SJSA1 (cell line): ENCODE results near the gene AKR7A2. TPM values are rescaled to one million over a fixed set of nuclear protein-coding genes. Genes with fewer than 3 reads are reported as not detected.

Experiments
- DNase-seq, 2 experiments: peaks; one replicate each; pipeline ENCODE4 v3.0.0-alpha.2; 2015 to 2020; ENCODE audit warnings: low spot score in 2 of 2, low read depth in 1 of 2
- H3K27ac ChIP-seq: fragments of 250-450 bp; sonication (Bioruptor Pico); 2 replicates; pipeline ENCODE4 v1.5.1; 2020; ENCODE audit warnings: mild to moderate bottlenecking, moderate library complexity
- H3K27me3 ChIP-seq: fragments of 250-450 bp; sonication (Bioruptor Pico); replicated peaks from 2 replicates; pipeline ENCODE4 v1.5.1; 2020; ENCODE audit warnings: mild to moderate bottlenecking, moderate library complexity
- H3K36me3 ChIP-seq: fragments of 250-450 bp; sonication (Bioruptor Pico); 2 replicates; pipeline ENCODE4 v1.5.1; 2020; ENCODE audit warnings: mild to moderate bottlenecking
- H3K4me1 ChIP-seq: fragments of 250-450 bp; sonication (Bioruptor Pico); replicated peaks from 2 replicates; pipeline ENCODE4 v1.6.1; 2021; ENCODE audit warnings: mild to moderate bottlenecking
- H3K4me3 ChIP-seq: fragments of 250-450 bp; sonication (Bioruptor Pico); 2 replicates; pipeline ENCODE4 v1.5.1; 2020; ENCODE audit warnings: mild to moderate bottlenecking
- H3K9me3 ChIP-seq: fragments of 250-450 bp; sonication (Bioruptor Pico); replicated peaks from 2 replicates; pipeline ENCODE4 v1.5.1; 2020; ENCODE audit warnings: mild to moderate bottlenecking
- total RNA-seq: library from RNA; depleted of rRNA; stranded (reverse); fragments of >200 nt; shearing (Covaris generic); gene quantifications from 2 replicates; pipeline ENCODE4 v1.2.3, GENCODE V29; 2014

AKR7A2 gene
- total RNA-seq, 1 experiment from 2014 or later = 94.5 TPM

DNA sequence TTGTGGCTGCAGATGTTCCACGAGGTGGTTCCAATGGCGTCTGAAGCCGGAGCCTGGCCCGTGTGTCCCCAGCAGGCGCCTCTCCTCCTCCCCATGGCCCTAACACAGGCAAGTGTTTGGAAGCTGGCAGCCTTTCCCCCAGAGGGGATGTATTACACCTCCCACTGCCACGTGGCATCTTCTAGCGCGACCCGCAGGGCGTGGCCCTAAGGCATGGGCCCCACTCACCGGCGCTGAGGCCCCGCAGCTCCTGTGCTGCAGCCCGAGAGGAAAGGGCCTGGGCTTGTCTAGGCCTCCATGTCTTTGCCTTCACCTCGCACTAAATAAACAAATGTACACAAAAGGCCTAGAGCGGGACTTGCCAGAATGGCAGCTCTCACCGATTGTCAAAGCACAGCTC is 38.1 kb upstream of the AKR7A2 start:
- H3K4me3 ChIP-seq = no peak overlapping the region
- no peaks in the 10 kb centered on the region for H3K4me1 ChIP-seq
- no peak overlapping the region for H3K27ac ChIP-seq
- DNase-seq = no peak
- H3K36me3 ChIP-seq = peaks cover 82% of the 10 kb centered on the region
- H3K9me3 ChIP-seq = no peaks in the 10 kb centered on the region
- no peaks in the 10 kb centered on the region for H3K27me3 ChIP-seq

- Histone ChIP-seq H3K4me3 (no peak overlapping the region), H3K4me1 (no peaks in the 10 kb centered on the region), H3K27ac (no peak overlapping the region), H3K9me3 (no peaks in the 10 kb centered on the region), H3K27me3 (no peaks in the 10 kb centered on the region), H3K36me3 (peaks cover 82% of the 10 kb centered on the region)
- no peak for DNase-seq
Measured at GRCh38 chr1:19348441-19349198, 36.7 kb upstream of the AKR7A2 start.

DNA sequence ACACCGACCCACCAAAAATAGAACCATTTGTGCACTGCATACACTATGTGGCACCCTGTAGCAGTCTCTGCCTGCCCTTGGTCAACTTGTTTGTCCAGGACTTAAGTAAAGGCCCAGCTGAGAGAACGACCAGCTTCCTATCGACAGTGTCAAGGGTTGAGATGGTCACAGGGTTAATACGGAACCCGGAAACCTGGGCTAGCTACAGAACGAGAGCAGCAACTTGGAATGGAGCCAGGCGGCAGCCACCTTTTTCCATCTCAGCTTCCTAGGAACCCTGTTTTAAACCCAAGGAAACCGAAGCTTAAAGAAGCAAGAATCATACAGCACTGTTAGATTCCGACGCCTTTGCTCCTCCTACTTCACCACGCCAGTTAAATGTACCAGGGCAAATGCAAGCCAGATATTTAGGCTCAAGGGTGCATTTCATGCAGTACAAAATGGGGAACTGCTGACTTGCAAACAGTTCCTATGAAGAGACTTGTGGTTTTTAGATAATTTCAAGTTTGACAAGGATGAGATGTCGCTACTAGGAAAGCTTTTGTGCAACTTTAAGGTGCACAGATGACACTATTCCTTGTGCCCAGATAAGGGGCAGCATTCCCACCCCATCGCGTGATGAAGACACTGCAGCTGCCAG is 35.7 kb upstream of the AKR7A2 start:
- Histone ChIP-seq H3K4me1 (no peaks in the 10 kb centered on the region), H3K36me3 (peaks cover 82% of the 10 kb centered on the region), H3K9me3 (no peaks in the 10 kb centered on the region), H3K27ac (no peak overlapping the region), H3K4me3 (no peak overlapping the region), H3K27me3 (no peaks in the 10 kb centered on the region)
- no peak for DNase-seq

GRCh38 chr1:19346026-19346425 is 34.1 kb upstream of the AKR7A2 start:
- no peak overlapping the region for H3K4me3 ChIP-seq
- peaks cover 83% of the 10 kb centered on the region for H3K36me3 ChIP-seq
- H3K9me3 ChIP-seq = no peaks in the 10 kb centered on the region
- no peaks in the 10 kb centered on the region for H3K27me3 ChIP-seq
- H3K27ac ChIP-seq = no peak overlapping the region
- DNase-seq = no peak
- H3K4me1 ChIP-seq = no peaks in the 10 kb centered on the region

- H3K9me3 ChIP-seq = no peaks in the 10 kb centered on the region
- no peak overlapping the region for H3K4me3 ChIP-seq
- H3K36me3 ChIP-seq = peaks cover 86% of the 10 kb centered on the region
- no peaks in the 10 kb centered on the region for H3K27me3 ChIP-seq
- no peak overlapping the region for H3K27ac ChIP-seq
- DNase-seq = no peak
- H3K4me1 ChIP-seq = no peaks in the 10 kb centered on the region
Measured at GRCh38 chr1:19345391-19345790, 33.4 kb upstream of the AKR7A2 start.

DNA sequence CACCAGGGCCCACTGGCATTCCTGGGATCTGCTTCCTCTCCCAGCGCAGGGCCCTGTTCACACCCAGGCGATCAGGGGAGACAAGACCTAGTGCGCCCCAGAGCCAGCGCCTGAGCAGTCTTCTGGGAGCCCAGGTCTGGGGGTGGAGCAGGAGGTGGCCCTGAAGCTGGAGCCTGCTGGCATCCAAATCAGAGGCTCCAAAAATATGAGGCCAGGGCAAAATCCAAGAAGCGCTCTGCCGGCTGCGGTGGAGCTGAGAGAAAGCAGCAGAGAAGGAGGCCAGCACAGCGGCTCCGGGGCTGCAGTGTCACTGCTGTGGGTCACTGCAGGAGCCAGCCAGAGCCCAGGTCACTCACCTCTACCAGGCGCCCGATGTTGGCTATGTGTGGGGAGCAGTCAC is 32.9 kb upstream of the AKR7A2 start:
- Histone ChIP-seq H3K27me3 (no peaks in the 10 kb centered on the region), H3K4me1 (no peaks in the 10 kb centered on the region), H3K36me3 (peaks cover 86% of the 10 kb centered on the region), H3K4me3 (no peak overlapping the region), H3K9me3 (no peaks in the 10 kb centered on the region), H3K27ac (no peak overlapping the region)
- no peak for DNase-seq

GRCh38 chr1:19344372-19344810 is 32.4 kb upstream of the AKR7A2 start:
- Histone ChIP-seq H3K4me1 (no peaks in the 10 kb centered on the region), H3K27me3 (no peaks in the 10 kb centered on the region), H3K27ac (no peak overlapping the region), H3K9me3 (no peaks in the 10 kb centered on the region), H3K4me3 (no peak overlapping the region), H3K36me3 (peaks cover 86% of the 10 kb centered on the region)
- peak in 1 of 2 experiments; percentile 37 for DNase-seq

DNA sequence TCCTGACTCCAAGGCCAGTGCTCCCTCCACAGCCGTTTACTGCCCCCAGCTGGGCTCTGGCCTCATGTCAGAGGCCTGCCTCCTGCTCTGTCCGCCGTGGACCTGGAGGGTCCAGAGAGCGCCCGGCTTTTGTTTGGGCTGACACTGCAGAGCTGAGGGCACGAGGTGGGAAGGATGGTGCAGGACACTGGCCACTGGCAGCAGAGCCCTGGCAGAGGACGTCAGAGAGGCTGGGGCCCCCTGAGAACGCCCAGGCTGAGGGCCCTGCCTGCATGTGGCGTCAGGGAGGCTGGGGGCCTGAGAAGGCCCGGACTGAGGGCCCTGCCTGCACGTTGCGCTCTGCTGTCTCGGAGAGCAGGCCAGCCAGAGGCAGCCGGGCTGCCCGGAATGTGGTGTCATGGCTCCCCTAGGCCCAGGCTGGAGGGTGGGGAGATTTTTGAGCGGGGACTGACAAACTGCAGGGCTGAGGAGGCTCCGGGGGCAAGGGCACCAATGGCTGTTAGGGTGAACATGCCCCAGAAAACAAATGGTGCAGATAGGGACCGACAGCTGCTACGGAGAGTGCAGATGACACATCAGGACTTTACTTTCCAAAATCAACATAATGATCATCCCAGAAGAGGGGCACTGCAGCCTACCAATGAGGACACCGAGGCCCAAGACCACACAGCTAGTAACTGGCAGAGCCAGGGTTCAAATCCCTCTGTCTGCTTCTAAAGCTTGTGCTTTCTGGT is 31.8 kb upstream of the AKR7A2 start:
- Histone ChIP-seq H3K9me3 (no peaks in the 10 kb centered on the region), H3K4me1 (no peaks in the 10 kb centered on the region), H3K36me3 (peaks cover 83% of the 10 kb centered on the region), H3K27me3 (no peaks in the 10 kb centered on the region), H3K4me3 (no peak overlapping the region), H3K27ac (no peak overlapping the region)
- DNase-seq = no peak

DNA sequence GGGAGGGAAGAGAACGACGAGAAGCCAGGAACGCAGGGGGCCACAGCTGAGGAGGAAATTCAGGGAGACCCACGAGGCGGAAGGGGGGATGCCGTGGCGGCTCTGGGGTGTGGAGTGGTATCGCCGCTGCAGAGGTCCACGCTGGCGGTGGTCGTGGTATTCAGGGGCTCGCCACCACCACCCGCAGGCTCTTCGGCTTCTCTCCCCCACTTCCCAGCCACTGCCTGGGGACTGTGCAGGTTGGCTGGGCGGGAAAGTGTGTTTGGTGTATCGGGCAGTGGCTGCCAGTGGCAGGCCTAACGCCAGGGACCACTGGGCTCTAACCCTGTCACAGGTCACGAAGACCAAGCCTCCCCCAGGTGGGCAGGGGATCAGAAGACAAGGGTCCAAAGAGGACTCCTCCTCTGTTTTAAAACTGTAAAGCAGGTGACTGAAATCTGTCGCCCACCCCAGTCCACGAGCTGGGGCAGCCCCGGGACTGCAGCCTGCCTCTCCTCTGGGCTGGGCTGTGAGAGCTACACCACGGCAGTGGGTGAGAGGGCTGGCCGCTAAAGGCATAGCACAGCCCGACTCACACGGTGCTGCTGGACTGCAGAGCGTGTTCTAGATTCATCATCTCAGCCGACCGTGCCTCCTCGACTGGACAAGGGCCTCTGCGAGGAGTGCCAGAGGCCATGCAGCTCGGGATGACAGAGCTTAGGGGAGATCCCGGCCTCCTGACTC is 31.1 kb upstream of the AKR7A2 start:
- H3K27ac ChIP-seq = no peak overlapping the region
- H3K4me1 ChIP-seq = no peaks in the 10 kb centered on the region
- H3K9me3 ChIP-seq = no peaks in the 10 kb centered on the region
- DNase-seq = no peak
- H3K27me3 ChIP-seq = no peaks in the 10 kb centered on the region
- H3K36me3 ChIP-seq = peaks cover 86% of the 10 kb centered on the region
- no peak overlapping the region for H3K4me3 ChIP-seq

DNA sequence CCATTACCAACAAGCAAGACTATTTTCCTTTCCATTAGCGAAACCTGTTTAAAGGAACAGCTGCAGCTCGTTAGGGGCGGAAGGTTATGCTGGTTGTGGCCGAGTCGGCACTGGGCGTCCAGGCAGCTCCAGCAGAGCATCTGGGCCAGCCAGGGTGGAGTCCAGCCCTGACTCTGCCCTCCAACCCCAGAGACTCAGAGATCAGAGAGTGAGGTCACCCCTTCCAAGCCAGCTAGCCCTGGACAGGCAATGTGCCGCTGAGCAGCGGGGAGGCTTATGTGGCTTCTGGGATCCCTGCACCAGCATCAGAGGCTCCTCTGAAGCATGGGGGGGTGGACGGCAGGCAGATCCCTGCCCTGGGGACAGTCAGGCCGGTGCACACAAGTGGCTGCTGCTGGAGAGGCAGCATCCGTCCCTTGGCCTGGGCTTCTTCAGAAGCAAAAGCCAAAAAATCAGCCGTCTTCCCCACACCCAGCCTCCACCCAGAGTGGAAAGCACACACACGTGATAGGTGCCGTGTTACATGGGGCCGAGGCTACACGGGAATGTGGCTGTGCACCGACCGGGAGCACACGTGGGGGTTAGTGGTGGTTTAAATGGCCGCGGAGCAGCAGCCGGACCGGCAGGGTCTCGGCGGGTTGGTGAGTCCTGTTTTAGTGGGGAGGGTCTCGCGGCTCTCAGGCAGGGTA is 30.3 kb upstream of the AKR7A2 start:
- Histone ChIP-seq H3K27ac (no peak overlapping the region), H3K4me3 (no peak overlapping the region), H3K9me3 (no peaks in the 10 kb centered on the region), H3K36me3 (peaks cover 87% of the 10 kb centered on the region), H3K4me1 (no peaks in the 10 kb centered on the region), H3K27me3 (no peaks in the 10 kb centered on the region)
- DNase-seq = no peak

DNA sequence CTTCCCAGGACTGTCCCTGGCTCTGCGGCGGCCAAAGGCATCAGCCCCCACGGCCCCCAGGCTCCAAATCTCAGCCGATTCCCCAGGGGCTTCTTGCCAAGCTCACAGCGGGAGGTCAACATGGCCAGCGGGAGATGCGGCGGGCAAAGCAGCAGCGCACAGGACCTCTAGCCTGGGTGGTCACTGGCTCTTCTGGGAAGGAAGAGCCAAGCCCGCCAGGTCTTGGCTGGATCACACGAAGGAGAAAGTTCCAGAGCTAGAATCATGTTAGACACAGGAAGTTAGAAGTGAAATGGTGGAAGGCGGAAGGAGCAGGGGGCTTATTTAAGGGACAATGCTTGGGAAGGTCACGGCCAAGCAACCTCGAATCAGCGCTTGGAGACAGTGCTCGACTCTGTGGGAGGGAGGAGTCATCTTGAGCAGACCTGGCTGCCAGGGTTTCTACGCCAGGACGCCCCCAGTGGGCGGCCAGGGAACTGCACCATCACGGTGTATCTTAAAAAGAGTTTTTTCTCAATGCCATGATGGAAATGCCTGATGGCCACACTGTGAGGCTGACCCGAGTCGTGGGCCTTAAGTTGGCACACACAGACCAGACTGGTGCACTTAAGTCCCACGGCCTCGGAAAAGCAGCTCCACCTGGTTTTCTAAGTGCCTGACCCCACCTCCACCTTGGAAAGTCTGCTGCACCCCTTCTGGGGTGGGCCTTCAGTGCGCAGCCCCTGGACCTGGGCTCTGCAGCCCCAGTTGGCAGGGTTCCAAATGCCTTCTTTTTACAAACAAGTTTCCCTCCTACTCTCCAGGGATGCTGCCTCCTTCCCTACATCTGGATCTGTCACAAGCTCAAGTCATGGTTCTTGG is 29.5 kb upstream of the AKR7A2 start:
- Histone ChIP-seq H3K4me1 (no peaks in the 10 kb centered on the region), H3K4me3 (no peak overlapping the region), H3K27me3 (no peaks in the 10 kb centered on the region), H3K27ac (no peak overlapping the region), H3K36me3 (peaks cover 85% of the 10 kb centered on the region), H3K9me3 (no peaks in the 10 kb centered on the region)
- peak; percentile 49 to 76 for DNase-seq

- H3K27me3 ChIP-seq = no peaks in the 10 kb centered on the region
- DNase-seq = no peak
- H3K4me3 ChIP-seq = no peak overlapping the region
- H3K4me1 ChIP-seq = no peaks in the 10 kb centered on the region
- H3K9me3 ChIP-seq = no peaks in the 10 kb centered on the region
- H3K27ac ChIP-seq = no peak overlapping the region
- H3K36me3 ChIP-seq = peaks cover 79% of the 10 kb centered on the region
Measured at GRCh38 chr1:19340387-19340937, 28.5 kb upstream of the AKR7A2 start.
